ENCODE measurements around the gene ADGRL3.

Gene ADGRL3

DNA sequence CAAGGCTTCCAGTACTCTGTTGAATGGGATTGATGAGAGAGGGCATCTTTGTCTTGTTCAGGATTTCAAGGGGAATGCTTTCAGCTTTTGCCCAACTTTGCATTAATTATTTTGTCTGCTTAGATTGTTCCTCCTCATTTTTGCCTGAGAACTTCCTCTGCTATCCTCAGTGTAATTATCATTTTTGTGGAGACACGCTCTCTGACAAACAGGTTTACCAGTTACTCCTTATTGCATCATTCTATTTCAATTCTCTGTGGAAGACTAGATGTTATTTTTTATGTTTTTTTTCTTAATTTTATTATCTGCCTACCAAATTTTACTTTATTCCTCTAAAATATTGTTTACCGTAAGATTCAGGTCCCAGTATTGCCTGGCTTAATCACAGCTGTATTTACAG is 349.2 kb downstream of the ADGRL3 start:
- Histone ChIP-seq H3K4me1 (no peaks in the 10 kb centered on the region), H3K27me3 (no peaks in the 10 kb centered on the region), H3K9me3 (no peaks in the 10 kb centered on the region), H3K4me2 (no peak overlapping the region), H4K20me1 (no peaks in the 10 kb centered on the region), H3K27ac (no peak overlapping the region), H3K4me3 (no peak overlapping the region), H3K36me3 (no peaks in the 10 kb centered on the region), H3K9ac (no peak overlapping the region)
- TF ChIP-seq Cebpa-rat (IDR thresholded peaks at IDR 0.05), result no peak

DNA sequence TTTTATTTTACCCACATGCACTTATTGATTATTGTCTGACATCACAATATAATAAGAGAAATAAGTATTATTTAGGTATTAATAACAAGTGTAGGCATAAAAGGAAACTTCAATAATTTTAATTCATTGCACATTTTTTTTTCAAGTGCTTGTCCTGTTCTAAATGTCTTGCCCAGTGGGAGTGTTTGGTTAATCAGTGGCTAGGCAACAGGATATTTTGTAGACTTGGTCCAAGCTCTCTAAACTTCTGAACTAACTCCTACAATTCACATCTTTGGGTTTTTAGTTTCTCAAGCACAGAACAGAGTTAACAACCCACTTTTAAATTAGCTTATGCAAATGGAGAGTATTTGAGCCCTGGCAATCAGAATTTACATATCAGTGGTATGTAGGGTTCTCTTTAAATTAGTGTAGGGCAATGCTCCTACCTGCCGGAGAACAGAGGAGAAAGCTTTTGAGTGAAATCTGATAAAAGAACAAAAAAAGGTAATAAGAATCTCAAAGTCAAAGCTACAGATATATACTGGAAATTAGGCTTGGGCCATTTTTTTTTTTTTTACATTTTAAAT is 353.5 kb downstream of the ADGRL3 start:
- no peaks in the 10 kb centered on the region for H3K9me3 ChIP-seq
- H4K20me1 ChIP-seq, result no peaks in the 10 kb centered on the region
- TF ChIP-seq Cebpa-rat (IDR thresholded peaks at IDR 0.05), result no peak
- H3K36me3 ChIP-seq, result no peaks in the 10 kb centered on the region
- no peak overlapping the region for H3K4me3 ChIP-seq
- H3K9ac ChIP-seq, result no peak overlapping the region
- no peak overlapping the region for H3K27ac ChIP-seq
- no peaks in the 10 kb centered on the region for H3K4me1 ChIP-seq
- no peak overlapping the region for H3K4me2 ChIP-seq
- no peaks in the 10 kb centered on the region for H3K27me3 ChIP-seq

DNA sequence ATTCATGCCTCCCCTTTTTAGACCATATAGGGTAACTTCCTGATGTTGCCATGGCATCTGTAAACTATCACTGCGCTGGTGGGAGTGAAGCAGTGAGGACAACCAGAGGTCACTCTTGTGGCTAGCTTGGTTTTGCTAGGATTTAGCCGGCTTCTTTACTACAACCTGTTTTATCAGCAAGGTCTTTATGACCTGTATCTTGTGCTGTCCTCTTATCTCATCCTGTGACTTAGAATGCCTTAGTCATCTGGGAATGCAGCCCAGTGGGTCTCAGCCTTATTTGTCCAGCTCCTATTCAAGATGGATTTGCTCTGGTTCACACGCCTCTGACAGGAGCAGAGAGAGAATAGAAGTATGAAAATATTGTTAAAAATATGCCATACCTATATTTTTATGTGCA is 355.7 kb downstream of the ADGRL3 start:
- Histone ChIP-seq H4K20me1 (no peaks in the 10 kb centered on the region), H3K27me3 (no peaks in the 10 kb centered on the region), H3K4me1 (no peaks in the 10 kb centered on the region), H3K9ac (no peak overlapping the region), H3K36me3 (no peaks in the 10 kb centered on the region), H3K27ac (no peak overlapping the region), H3K4me2 (no peak overlapping the region), H3K9me3 (no peaks in the 10 kb centered on the region), H3K4me3 (no peak overlapping the region)
- TF ChIP-seq Cebpa-rat (IDR thresholded peaks at IDR 0.05), result no peak

DNA sequence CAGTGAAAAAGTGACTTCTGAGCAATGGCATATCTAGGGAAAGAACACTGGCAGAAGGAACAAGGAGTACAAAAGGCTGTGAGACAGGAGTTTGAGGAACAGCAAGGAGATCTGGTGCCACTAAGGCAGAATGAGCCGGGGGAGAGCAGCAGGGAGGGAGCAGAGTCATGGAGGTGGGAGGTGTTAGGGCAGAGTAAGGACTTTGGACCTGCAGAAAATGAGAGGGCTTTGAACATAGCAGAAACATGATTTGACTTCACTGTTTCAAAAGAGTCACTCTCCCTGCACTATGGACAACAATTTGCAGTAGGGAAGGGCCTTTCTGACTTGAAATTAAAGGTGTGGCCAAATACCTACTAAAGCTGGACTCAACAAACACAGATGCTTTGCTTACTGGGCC is 356.2 kb downstream of the ADGRL3 start:
- H3K27me3 ChIP-seq, result no peaks in the 10 kb centered on the region
- H3K4me1 ChIP-seq, result no peaks in the 10 kb centered on the region
- H3K4me2 ChIP-seq, result no peak overlapping the region
- no peak overlapping the region for H3K27ac ChIP-seq
- H3K36me3 ChIP-seq, result no peaks in the 10 kb centered on the region
- no peaks in the 10 kb centered on the region for H3K9me3 ChIP-seq
- H3K4me3 ChIP-seq, result no peak overlapping the region
- no peak for TF ChIP-seq Cebpa-rat (IDR thresholded peaks at IDR 0.05)
- H3K9ac ChIP-seq, result no peak overlapping the region
- no peaks in the 10 kb centered on the region for H4K20me1 ChIP-seq

DNA sequence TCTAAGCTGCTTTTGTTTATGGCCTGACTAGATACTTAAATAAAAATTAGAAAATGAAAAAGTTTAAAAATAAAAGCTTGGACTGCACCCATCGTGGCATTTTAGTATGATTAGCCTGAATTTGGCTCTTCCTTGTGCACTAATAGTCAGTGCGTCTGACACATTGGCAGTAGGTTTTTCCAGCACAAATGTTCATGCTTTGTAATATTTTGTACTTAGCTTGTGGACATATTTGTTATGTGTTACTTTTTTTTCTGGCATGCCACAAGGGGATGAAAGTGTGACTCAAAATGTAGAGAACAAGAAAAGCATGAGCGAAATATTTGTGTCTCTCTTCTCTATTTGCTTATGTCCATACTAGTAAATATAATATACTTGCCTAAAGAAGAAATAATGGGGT is 359.3 kb downstream of the ADGRL3 start:
- no peak overlapping the region for H3K27ac ChIP-seq
- no peak for TF ChIP-seq Cebpa-rat (IDR thresholded peaks at IDR 0.05)
- no peak overlapping the region for H3K9ac ChIP-seq
- no peaks in the 10 kb centered on the region for H4K20me1 ChIP-seq
- H3K9me3 ChIP-seq, result 0 out of 2 replicates have a peak, but pooled peaks cover 7% of the 10 kb centered on the region
- no peak overlapping the region for H3K4me2 ChIP-seq
- no peak overlapping the region for H3K4me3 ChIP-seq
- H3K4me1 ChIP-seq, result no peaks in the 10 kb centered on the region
- no peaks in the 10 kb centered on the region for H3K27me3 ChIP-seq
- H3K36me3 ChIP-seq, result no peaks in the 10 kb centered on the region

DNA sequence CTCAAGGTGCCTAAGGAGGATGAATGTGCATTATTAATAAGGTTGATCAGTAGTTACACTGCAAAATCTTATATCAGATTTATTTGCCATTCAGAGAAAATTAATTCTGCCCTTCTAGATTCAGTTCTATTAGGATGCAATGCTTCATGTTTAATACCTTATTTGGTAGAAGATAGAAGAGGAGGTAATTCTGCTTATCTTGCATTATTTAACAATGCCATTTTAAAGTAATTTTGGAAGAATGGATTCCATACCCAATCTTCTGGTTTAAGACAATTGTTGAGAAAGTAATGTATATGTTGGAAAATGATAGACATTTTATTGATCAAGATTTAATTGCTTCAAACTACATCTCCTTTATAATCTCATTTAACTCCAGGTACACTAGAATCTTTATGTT is 360.9 kb downstream of the ADGRL3 start:
- no peaks in the 10 kb centered on the region for H3K27me3 ChIP-seq
- no peak overlapping the region for H3K9ac ChIP-seq
- no peak overlapping the region for H3K4me3 ChIP-seq
- no peak overlapping the region for H3K27ac ChIP-seq
- no peaks in the 10 kb centered on the region for H3K36me3 ChIP-seq
- no peaks in the 10 kb centered on the region for H4K20me1 ChIP-seq
- H3K4me2 ChIP-seq, result no peak overlapping the region
- H3K9me3 ChIP-seq, result 0 out of 2 replicates have a peak, but pooled peaks cover 7% of the 10 kb centered on the region
- TF ChIP-seq Cebpa-rat (IDR thresholded peaks at IDR 0.05), result no peak
- H3K4me1 ChIP-seq, result no peaks in the 10 kb centered on the region

DNA sequence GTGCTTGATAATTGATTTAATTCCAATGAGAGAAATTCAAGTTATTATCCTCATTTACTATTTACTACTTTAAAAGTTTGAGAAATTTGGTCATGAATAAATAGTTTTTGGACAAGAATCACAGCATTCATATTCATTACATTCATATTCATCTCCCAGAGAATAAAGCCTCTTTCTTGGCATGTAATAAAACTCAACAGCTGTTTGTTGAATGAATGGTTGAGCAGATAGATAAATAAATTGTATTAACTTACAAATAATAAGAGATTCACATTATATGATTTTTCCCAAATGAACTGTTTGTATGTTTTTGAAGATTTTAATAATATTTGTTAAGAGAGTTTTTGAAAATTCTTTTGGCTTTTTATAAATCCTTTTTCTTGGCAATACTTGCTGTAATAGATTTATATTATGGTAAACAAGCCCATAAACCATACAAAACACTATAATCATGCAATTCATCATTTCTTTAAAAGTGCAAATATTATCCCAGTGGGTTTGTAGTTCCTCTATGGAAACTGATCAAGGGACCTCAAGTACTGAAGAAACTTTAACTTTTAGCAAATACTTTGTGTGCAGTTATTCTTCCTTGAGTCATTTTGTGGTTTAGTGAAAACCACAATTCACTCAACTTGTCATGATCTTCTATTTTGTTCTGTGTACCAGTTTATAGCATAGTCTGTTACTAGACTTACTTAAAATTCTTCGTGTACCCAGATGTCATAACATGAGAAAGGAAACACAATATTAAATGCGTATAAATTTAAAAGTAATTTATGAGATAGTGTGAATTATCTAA is 371.8 kb downstream of the ADGRL3 start:
- no peaks in the 10 kb centered on the region for H3K36me3 ChIP-seq
- no peaks in the 10 kb centered on the region for H3K4me1 ChIP-seq
- no peaks in the 10 kb centered on the region for H3K27me3 ChIP-seq
- no peak overlapping the region for H3K4me2 ChIP-seq
- H4K20me1 ChIP-seq, result no peaks in the 10 kb centered on the region
- no peaks in the 10 kb centered on the region for H3K9me3 ChIP-seq
- H3K9ac ChIP-seq, result no peak overlapping the region
- no peak for TF ChIP-seq Cebpa-rat (IDR thresholded peaks at IDR 0.05)
- H3K4me3 ChIP-seq, result no peak overlapping the region
- H3K27ac ChIP-seq, result no peak overlapping the region

DNA sequence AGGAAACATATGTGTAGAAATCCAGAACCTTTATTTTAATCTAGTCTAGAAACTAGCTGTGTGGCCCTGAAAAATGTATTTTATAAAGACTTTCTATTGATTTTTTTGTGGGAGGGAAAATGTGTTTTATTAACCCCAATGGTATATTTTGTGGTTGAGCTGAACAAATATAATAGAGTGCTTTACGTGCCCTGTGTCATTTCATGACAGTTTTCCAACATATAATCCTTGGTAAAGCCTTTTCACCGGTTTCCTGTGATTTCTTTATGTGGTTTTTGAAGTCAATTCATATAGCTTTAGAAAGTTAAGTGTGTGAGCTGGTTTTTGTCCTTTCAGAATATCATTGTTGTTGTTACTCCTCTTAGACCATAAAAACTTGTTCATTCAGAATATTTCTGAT is 375.7 kb downstream of the ADGRL3 start:
- Histone ChIP-seq H3K36me3 (no peaks in the 10 kb centered on the region), H4K20me1 (no peaks in the 10 kb centered on the region), H3K4me3 (no peak overlapping the region), H3K4me2 (no peak overlapping the region), H3K9ac (no peak overlapping the region), H3K27me3 (no peaks in the 10 kb centered on the region), H3K4me1 (no peaks in the 10 kb centered on the region), H3K9me3 (no peaks in the 10 kb centered on the region), H3K27ac (no peak overlapping the region)
- no peak for TF ChIP-seq Cebpa-rat (IDR thresholded peaks at IDR 0.05)

DNA sequence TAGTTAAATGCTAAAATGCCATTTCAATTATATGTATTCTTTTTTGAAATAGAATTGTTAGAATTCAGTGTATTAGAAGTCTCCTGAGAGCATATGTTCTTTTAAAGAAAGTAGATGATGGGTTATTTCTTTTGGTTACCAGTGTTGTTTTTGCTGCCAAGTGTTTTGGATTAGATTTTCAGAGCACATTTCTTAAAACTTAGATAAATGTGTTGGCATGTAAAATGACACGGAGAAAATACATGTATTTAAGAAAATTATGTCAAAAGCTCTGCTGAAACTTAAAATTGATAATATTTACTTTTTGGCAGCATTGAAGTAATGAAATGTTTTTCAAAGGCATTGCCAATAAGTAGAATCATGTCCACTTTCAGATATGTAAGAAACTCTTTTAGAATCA is 379.7 kb downstream of the ADGRL3 start:
- no peak overlapping the region for H3K4me2 ChIP-seq
- H3K4me1 ChIP-seq, result no peaks in the 10 kb centered on the region
- no peaks in the 10 kb centered on the region for H3K9me3 ChIP-seq
- no peaks in the 10 kb centered on the region for H3K27me3 ChIP-seq
- no peak for TF ChIP-seq Cebpa-rat (IDR thresholded peaks at IDR 0.05)
- H3K9ac ChIP-seq, result no peak overlapping the region
- H3K4me3 ChIP-seq, result no peak overlapping the region
- no peaks in the 10 kb centered on the region for H3K36me3 ChIP-seq
- no peaks in the 10 kb centered on the region for H4K20me1 ChIP-seq
- H3K27ac ChIP-seq, result no peak overlapping the region

DNA sequence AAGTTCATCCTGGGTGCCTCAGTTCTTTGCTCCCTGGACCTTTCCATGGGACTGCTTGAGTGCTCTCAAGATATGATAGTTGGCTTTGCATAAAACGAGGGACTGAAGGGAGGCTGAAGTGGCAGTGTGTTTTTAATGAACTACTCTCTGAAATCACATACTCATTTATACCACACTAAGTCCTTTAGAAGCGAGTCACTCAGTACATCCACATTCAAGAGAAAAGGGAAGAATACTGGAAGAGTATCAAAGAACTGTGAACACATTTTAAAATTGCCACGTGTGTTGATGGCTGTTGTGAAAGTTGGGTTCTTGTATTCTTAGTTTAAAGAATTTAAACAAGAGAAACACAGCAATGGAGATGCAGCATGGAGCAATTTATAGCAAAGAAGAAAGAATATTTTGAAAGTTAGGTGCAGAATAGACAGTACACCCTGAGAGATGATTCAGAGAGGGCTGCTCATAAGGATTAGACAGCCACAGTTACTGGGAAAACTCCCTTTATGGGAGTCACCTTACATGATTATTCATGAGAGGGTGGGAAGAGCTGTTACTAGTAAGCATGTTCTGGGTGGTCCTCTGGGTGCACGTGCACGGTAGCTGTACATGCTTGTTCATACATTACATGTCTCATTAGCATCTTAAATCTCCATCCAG is 380.7 kb downstream of the ADGRL3 start:
- no peak overlapping the region for H3K4me2 ChIP-seq
- H4K20me1 ChIP-seq, result no peaks in the 10 kb centered on the region
- H3K36me3 ChIP-seq, result no peaks in the 10 kb centered on the region
- H3K4me1 ChIP-seq, result no peaks in the 10 kb centered on the region
- no peaks in the 10 kb centered on the region for H3K27me3 ChIP-seq
- no peak overlapping the region for H3K4me3 ChIP-seq
- TF ChIP-seq Cebpa-rat (IDR thresholded peaks at IDR 0.05), result no peak
- H3K9me3 ChIP-seq, result no peaks in the 10 kb centered on the region
- H3K27ac ChIP-seq, result no peak overlapping the region
- no peak overlapping the region for H3K9ac ChIP-seq

Data from BLaER1 (cell line).